Medulla oblongata (tissue), 1 donor: ENCODE data around the gene SIK2.
"Not testable (repeated sequence)": the region's sequence is repeated elsewhere in the genome, so short reads cannot be mapped to it uniquely, and the experiment has no call there.

Experiments
- DNase-seq: peaks from one replicate; pipeline ENCODE4 v3.0.0-alpha.2; 2015; ENCODE audit errors: extremely low spot score

SIK2 gene

GRCh38 chr11:111759778-111760407, 157.6 kb downstream of the SIK2 start:
- no peak for DNase-seq

GRCh38 chr11:111761036-111761435, 158.8 kb downstream of the SIK2 start:
- no peak for DNase-seq

GRCh38 chr11:111762526-111762925, 160.3 kb downstream of the SIK2 start:
- no peak for DNase-seq

GRCh38 chr11:111762981-111763643, 160.9 kb downstream of the SIK2 start:
- DNase-seq: peak; percentile 59

- DNase-seq: no peak
Observed at GRCh38 chr11:111764621-111765020, 162.4 kb downstream of the SIK2 start.

GRCh38 chr11:111765320-111765983, 163.2 kb downstream of the SIK2 start:
- no peak for DNase-seq

- peak; percentile 87 for DNase-seq
Observed at GRCh38 chr11:111765984-111766833, 164.0 kb downstream of the SIK2 start, which contains the start of gene PPP2R1B. TSS of gene PPP2R1B (minus strand) at chr11:111766389. CDS start at chr11:111766361, 28 bp downstream.

- DNase-seq: no peak
Observed at GRCh38 chr11:111766834-111767142, 164.5 kb downstream of the SIK2 start.

GRCh38 chr11:111770581-111771134, 168.4 kb downstream of the SIK2 start:
- no peak for DNase-seq

- DNase-seq: not testable (repeated sequence)
Observed at GRCh38 chr11:111771205-111771604, 169.0 kb downstream of the SIK2 start.

GRCh38 chr11:111772535-111772934, 170.3 kb downstream of the SIK2 start:
- no peak for DNase-seq

GRCh38 chr11:111774955-111775710, 172.9 kb downstream of the SIK2 start:
- no peak for DNase-seq

GRCh38 chr11:111776398-111777093, 174.3 kb downstream of the SIK2 start:
- no peak for DNase-seq

GRCh38 chr11:111777094-111778046, 175.1 kb downstream of the SIK2 start:
- peak; percentile 93 for DNase-seq

GRCh38 chr11:111778047-111778558, 175.9 kb downstream of the SIK2 start:
- DNase-seq: no peak

- no peak for DNase-seq
Observed at GRCh38 chr11:111779118-111779517, 176.9 kb downstream of the SIK2 start.
